ENCODE data around the gene TMEM43.

The TMEM43 gene

GRCh38 chr3:14157951-14158350, 33.1 kb downstream of the TMEM43 start:
- no peak for DNase-seq
- Mint-ChIP-seq H3K27me3 (no peaks in the 10 kb centered on the region), H3K9me3 (peaks cover 9% of the 10 kb centered on the region in 2 donors), H3K4me1 (peaks cover 6 to 21% of the 10 kb centered on the region in 2 donors), H3K4me3 (no peak overlapping the region), H3K36me3 (peaks cover 68 to 93% of the 10 kb centered on the region in 2 donors), H3K27ac (no peak overlapping the region)
- ATAC-seq (replicated peaks): no peak

GRCh38 chr3:14158370-14158769, 33.5 kb downstream of the TMEM43 start:
- H3K36me3 Mint-ChIP-seq: peaks cover 69 to 93% of the 10 kb centered on the region in 2 donors
- peaks cover 6 to 21% of the 10 kb centered on the region in 2 donors for H3K4me1 Mint-ChIP-seq
- H3K9me3 Mint-ChIP-seq: peaks cover 9% of the 10 kb centered on the region in 2 donors
- no peak overlapping the region for H3K4me3 Mint-ChIP-seq
- no peak for ATAC-seq (replicated peaks)
- no peak for DNase-seq
- H3K27me3 Mint-ChIP-seq: no peaks in the 10 kb centered on the region
- H3K27ac Mint-ChIP-seq: peak overlapping the region; percentile 20

GRCh38 chr3:14159426-14159825, 34.6 kb downstream of the TMEM43 start:
- Mint-ChIP-seq H3K9me3 (peaks cover 9 to 12% of the 10 kb centered on the region in 2 donors), H3K27ac (no peak overlapping the region), H3K36me3 (peaks cover 71 to 93% of the 10 kb centered on the region in 2 donors), H3K4me3 (no peak overlapping the region), H3K27me3 (no peaks in the 10 kb centered on the region), H3K4me1 (peaks cover 5 to 19% of the 10 kb centered on the region in 2 donors)
- ATAC-seq (replicated peaks): no peak
- DNase-seq: no peak

GRCh38 chr3:14161282-14161681, 36.4 kb downstream of the TMEM43 start:
- Mint-ChIP-seq H3K4me1 (peaks cover 0 to under 1% of the 10 kb centered on the region in 2 donors), H3K36me3 (peaks cover 77 to 92% of the 10 kb centered on the region in 2 donors), H3K27me3 (no peaks in the 10 kb centered on the region), H3K4me3 (no peak overlapping the region), H3K9me3 (peaks cover 9 to 12% of the 10 kb centered on the region in 2 donors), H3K27ac (no peak overlapping the region)
- ATAC-seq (replicated peaks) (no peak), DNase-seq (no peak)

- Mint-ChIP-seq H3K9me3 (peaks cover 9 to 12% of the 10 kb centered on the region in 2 donors), H3K27ac (no peak overlapping the region), H3K27me3 (no peaks in the 10 kb centered on the region), H3K4me3 (no peak overlapping the region), H3K36me3 (peaks cover 79 to 93% of the 10 kb centered on the region in 2 donors), H3K4me1 (peaks cover under 1% of the 10 kb centered on the region in 2 donors)
- DNase-seq (no peak), ATAC-seq (replicated peaks) (no peak)
Observed at GRCh38 chr3:14162178-14162577, 37.3 kb downstream of the TMEM43 start.

GRCh38 chr3:14166877-14167603, 42.2 kb downstream of the TMEM43 start:
- no peaks in the 10 kb centered on the region for H3K27me3 Mint-ChIP-seq
- H3K36me3 Mint-ChIP-seq: peaks cover 80 to 83% of the 10 kb centered on the region in 2 donors
- peaks cover 4 to 7% of the 10 kb centered on the region in 2 donors for H3K9me3 Mint-ChIP-seq
- no peak overlapping the region for H3K27ac Mint-ChIP-seq
- peaks cover 10 to 20% of the 10 kb centered on the region in 2 donors for H3K4me1 Mint-ChIP-seq
- DNase-seq (no peak), ATAC-seq (replicated peaks) (no peak)
- H3K4me3 Mint-ChIP-seq: no peak overlapping the region

- Mint-ChIP-seq H3K36me3 (peaks cover 66 to 70% of the 10 kb centered on the region in 2 donors), H3K27ac (no peak overlapping the region), H3K4me1 (peaks cover 17 to 25% of the 10 kb centered on the region in 2 donors), H3K4me3 (no peak overlapping the region), H3K9me3 (no peaks in the 10 kb centered on the region), H3K27me3 (no peaks in the 10 kb centered on the region)
- no peak for DNase-seq
- no peak for ATAC-seq (replicated peaks)
Observed at GRCh38 chr3:14169435-14169834, 44.6 kb downstream of the TMEM43 start.

GRCh38 chr3:14169871-14170270, 45.0 kb downstream of the TMEM43 start:
- DNase-seq (no peak), ATAC-seq (replicated peaks) (no peak)
- H3K9me3 Mint-ChIP-seq: no peaks in the 10 kb centered on the region
- peaks cover 62 to 65% of the 10 kb centered on the region in 2 donors for H3K36me3 Mint-ChIP-seq
- no peak overlapping the region for H3K27ac Mint-ChIP-seq
- no peak overlapping the region for H3K4me3 Mint-ChIP-seq
- H3K27me3 Mint-ChIP-seq: no peaks in the 10 kb centered on the region
- peaks cover 19 to 28% of the 10 kb centered on the region in 2 donors for H3K4me1 Mint-ChIP-seq

GRCh38 chr3:14170531-14171159, 45.8 kb downstream of the TMEM43 start:
- peak overlapping the region; percentile 52 for H3K27ac Mint-ChIP-seq
- H3K27me3 Mint-ChIP-seq: no peaks in the 10 kb centered on the region
- DNase-seq: no peak

GRCh38 chr3:14172496-14172895, 47.6 kb downstream of the TMEM43 start:
- H3K27me3 Mint-ChIP-seq: no peaks in the 10 kb centered on the region
- no peak overlapping the region for H3K4me3 Mint-ChIP-seq
- H3K9me3 Mint-ChIP-seq: no peaks in the 10 kb centered on the region
- peaks cover 33 to 45% of the 10 kb centered on the region in 2 donors for H3K4me1 Mint-ChIP-seq
- no peak overlapping the region for H3K27ac Mint-ChIP-seq
- no peak for DNase-seq
- H3K36me3 Mint-ChIP-seq: peaks cover 38 to 47% of the 10 kb centered on the region in 2 donors
- no peak for ATAC-seq (replicated peaks)

More at GRCh38 chr3:14170531-14171159, 45.8 kb downstream of the TMEM43 start:
- no peaks in the 10 kb centered on the region for H3K9me3 Mint-ChIP-seq
- ATAC-seq (replicated peaks): no peak
- peaks cover 56 to 64% of the 10 kb centered on the region in 2 donors for H3K36me3 Mint-ChIP-seq
- H3K4me3 Mint-ChIP-seq: no peak overlapping the region
- peaks cover 26 to 35% of the 10 kb centered on the region in 2 donors for H3K4me1 Mint-ChIP-seq

GRCh38 chr3:14174483-14174882, 49.6 kb downstream of the TMEM43 start:
- DNase-seq: no peak
- peaks cover 39 to 53% of the 10 kb centered on the region in 2 donors for H3K4me1 Mint-ChIP-seq
- peaks cover 28 to 37% of the 10 kb centered on the region in 2 donors for H3K36me3 Mint-ChIP-seq
- no peaks in the 10 kb centered on the region for H3K27me3 Mint-ChIP-seq
- no peak overlapping the region for H3K27ac Mint-ChIP-seq
- H3K9me3 Mint-ChIP-seq: no peaks in the 10 kb centered on the region
- no peak overlapping the region for H3K4me3 Mint-ChIP-seq
- no peak for ATAC-seq (replicated peaks)

- Mint-ChIP-seq H3K4me1 (peaks cover 37 to 55% of the 10 kb centered on the region in 2 donors), H3K4me3 (no peak overlapping the region), H3K36me3 (peaks cover 20 to 29% of the 10 kb centered on the region in 2 donors), H3K27ac (no peak overlapping the region), H3K9me3 (no peaks in the 10 kb centered on the region), H3K27me3 (no peaks in the 10 kb centered on the region)
- no peak for DNase-seq
- ATAC-seq (replicated peaks): no peak
Observed at GRCh38 chr3:14175383-14176037, 50.7 kb downstream of the TMEM43 start.

GRCh38 chr3:14177580-14178246, 52.9 kb downstream of the TMEM43 start:
- Mint-ChIP-seq H3K36me3 (peaks cover 4 to 18% of the 10 kb centered on the region in 2 donors), H3K27ac (peak overlapping the region; percentile 100), H3K27me3 (no peaks in the 10 kb centered on the region), H3K4me1 (peaks cover 35 to 56% of the 10 kb centered on the region in 2 donors), H3K4me3 (peak overlapping the region; percentile 92 to 98), H3K9me3 (no peaks in the 10 kb centered on the region)
- DNase-seq: no peak
- peak; percentile 13 to 28 for ATAC-seq (replicated peaks)
